Stimulated activated CD8-positive, alpha-beta memory T cell treated with anti-CD3 and anti-CD28 coated beads, Interleukin-2, amount 100 ng/mL, for 48 hours (primary cell): Measurements from ENCODE around the gene ADI1.
"Not testable (repeated sequence)": the region's sequence is repeated elsewhere in the genome, so short reads cannot be mapped to it uniquely, and the experiment has no call there.

Source experiments
- DNase-seq, 2 donors: peaks; one replicate each; pipeline ENCODE4 v3.0.0-alpha.2; 2020; ENCODE audit warnings: low read depth in 2 of 2

Gene ADI1

DNA sequence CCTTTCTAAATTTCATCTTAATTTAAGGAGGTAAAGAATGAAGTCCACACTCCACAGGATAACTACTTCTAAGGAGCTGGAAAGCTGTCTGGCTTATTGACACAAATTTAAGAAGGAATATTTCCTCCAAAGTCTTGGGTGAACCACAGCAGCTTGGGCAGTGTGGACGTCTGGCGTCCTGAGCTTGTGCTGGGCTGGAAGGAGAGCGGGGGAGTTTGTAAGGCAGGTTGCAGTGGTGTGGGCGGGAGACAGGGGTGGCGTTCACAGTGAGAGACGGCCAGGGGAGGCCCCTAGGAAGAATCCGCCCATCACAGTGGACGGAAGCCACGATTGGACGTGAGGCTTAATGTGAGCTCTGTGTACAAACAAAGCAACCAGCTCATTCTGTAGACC lies 25.7 kb downstream of the ADI1 start:
- no peak for DNase-seq

DNA sequence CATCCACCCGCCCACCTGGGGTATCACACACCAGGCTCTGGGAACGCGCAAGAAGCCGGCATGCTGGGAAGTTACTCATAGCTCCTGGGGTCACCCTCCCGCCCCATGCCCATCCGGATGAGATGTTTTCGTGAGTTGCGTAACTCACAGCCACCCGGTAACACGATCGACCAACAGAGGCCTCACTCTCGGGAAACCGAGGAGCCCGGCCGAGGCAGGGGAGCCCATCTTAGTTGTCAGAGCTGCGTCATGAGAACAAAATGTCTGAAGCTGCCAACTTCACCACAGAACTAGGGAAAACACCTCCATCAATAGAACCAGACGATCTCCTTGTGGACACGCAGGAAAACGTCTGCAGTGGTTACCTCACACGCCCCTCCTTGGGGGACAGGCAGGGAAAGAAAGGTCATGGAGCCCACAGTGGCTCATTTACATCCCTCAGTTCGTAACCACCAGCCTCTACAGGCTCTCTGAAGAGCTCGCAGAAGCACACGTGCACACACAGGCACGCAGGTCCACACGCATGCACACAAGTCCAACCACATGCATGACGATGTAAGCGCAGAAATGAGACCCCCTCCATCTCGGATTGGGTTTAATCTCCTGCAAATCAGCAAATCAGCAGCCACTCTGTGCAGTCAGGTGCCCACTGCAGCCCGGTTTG lies 26.2 kb downstream of the ADI1 start:
- no peak for DNase-seq

DNA sequence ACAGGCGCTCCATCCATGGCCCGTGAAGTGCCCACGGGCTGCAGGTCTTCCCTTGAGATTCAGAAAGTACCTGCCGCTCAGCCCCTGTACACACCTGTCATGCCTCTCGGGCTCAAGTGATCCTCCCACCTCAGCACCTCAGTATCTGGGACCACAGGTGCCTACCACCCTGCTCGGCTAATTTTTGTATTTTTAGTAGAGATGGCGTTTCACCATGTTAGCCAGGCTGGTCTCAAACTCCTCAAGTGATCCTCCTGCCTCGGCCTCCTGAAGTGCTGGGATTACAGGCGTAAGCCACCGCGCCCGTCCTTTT lies 26.9 kb downstream of the ADI1 start:
- not testable (repeated sequence) for DNase-seq

DNA sequence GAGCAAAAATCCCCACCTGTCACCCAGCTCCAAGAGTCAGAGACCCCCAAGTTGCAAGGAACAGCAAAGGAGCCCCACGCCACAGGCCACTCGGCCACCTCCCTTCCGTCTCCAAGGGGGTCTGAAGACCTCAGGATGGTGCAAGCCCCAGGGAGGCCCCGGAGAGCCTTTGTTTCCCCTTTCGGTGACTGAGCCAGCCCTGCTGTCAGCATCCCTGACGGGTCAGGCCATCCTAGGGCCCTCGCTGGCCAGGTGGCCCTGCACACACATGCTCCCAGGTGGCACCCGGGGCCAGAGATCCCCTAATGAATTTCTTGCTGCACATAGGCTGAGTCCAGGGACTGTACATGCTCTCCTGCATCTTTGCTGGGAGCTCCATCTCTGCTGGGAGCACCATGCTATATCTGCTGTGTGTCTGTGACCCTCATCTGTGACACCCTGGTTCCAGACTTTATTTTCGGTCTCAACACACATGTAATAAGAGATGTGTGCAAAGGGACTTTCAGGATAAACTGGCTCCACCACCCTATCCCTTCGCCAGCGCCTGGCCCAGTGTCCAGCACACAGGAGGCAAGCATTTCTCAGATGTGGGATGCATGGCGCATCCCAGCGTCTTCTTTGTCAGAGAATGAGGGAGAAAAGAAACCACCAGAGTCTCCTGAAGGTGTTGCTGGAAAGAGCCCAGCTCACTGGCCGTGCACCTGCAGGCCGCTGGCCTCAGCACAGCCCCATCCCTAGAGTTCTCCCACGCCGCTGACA lies 27.4 kb downstream of the ADI1 start:
- DNase-seq, result no peak

DNA sequence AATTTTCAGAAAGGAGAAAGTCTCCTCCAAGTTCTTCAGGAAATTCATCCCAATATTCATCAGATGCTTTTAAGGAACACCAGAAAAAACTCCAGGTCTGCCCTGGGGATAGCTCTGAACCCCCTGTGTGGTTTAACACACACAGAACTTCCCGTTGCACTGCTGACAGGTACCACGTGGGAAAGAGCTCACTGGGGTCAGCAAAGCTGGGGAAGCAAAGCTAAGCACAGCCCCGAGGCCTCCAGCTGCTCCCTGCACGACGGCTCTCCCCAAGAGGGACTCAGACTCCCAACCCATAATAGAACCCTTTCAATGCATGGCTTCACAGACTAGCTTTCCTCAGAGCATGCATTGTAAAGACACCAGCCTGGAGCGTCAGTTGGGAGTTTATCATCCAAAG lies 28.0 kb downstream of the ADI1 start:
- no peak for DNase-seq

DNA sequence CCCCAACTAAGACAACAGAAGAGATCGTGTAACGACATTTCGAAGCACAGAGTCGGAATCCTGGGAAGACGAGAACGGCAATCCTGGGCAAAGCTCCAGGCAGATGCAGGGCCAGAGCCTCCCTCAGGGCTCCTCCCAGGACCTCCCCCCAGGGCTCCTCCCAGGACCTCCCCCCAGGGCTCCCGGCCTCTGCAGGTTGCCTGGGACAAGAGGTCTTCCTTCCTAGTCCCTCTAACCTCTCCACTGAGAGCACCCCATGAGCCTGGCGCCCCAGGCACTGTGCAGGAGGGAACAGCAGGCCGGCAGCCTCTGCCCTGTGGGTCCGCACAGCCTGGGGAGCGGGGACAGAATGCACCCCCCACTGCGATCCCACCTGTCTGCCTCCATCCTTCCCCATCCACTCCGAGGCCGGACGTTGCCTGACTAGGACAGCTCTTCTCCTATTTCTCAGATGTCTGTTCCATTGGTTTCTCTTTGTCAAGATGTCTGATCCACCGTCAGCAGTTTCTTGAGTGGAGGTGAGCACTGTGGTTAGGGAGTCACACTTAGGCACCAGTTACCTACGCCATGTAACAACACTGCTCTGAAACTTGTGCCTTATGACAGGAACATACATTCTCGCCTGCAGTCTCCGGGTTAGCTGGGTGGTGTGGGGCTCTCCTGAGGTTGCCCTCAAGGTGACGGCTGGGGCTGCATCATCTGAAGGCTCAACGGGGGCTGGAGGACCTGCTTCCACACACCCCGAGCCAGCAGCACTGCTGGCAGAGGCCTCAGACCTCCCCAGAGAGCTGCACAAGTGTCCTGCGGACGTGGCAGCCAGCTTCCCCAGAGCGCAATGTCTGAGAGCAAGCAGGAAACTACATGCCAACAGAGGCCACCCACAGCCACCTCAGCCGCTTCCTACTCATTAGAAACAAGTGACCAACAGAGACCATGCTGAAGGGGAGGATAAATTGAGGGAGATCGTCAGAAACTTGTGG lies 28.9 kb downstream of the ADI1 start:
- DNase-seq, result no peak

DNA sequence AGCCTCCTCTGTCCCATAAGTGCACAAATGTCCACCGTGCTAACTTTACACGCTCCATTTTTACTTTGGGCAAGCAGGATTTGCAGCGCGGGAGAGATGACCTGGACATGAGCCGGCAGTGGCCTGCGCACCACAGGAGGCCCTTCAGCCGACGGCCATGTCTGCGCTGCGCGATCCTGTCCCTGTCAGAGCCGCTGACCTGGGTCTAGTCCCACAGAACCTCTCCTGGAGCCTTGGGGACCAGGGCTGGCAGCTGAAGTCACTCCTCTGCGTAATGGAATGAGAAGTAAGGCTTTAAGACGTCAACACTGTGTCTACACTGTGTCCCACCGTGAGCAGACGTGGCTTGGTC lies 29.6 kb downstream of the ADI1 start:
- DNase-seq, result no peak

DNA sequence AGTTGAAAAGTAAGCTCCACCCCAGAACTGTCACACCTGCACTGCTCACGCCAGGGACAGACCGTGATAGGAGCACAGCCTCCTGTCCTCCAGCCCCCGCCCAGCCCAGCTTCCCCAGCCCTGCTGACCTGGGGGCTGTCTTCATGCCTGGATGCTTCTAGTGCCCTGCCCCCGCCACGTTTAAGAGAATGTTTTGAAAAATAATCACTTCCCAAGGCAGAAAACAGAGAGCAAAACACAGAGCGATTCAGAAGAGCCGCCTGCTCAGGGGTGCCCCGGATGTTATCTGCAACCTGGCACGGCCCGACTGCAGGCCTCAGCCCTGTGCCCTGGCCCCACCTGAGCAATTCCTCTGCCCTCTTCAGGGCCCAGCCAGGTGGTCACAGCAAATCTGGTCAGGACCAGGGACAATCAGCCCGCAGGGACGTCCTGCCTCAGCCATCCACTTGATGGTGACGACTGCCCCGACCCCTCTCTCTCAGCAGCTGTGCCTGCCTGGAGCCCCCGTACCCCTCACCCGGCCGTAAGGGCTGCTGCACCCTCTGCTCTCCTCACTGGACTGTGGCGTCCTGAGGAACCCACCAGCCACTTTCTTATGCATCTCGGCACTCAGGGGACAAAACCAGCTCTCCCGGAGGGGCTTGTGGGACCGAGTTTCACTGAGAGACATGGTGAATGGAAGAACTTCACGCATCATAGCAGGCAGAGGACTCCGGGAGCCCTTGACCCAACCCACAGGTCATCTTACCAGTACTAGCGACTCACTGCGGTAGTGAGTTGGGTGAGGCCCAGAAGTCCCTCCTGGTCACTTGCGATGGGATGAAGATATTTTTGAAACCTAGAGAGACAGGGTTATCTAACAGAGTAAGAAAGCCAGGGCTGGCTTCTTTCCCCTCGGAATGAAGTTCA lies 30.2 kb downstream of the ADI1 start:
- DNase-seq, result no peak

DNA sequence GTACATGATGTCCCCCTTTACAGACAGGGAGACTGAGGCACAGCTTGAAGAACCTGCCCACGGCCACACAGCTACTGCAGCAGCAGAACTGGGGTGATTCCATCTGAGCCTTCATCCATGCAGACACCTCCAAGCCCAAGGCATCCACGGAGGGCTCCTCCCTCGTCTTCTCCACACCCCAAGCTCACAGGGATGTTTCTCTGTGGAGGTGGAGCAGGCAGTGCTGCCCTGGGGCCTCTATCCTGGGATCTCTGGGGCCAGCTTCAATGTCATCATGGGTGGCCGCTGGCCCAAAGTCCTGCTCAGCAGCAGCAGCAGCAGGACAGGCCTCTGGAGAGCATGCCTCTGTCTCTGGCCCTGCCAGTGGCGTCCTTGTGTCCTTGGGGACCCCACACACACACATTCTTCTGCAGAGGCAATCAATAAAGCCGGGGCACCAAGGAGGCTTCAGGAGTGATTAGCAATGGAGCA lies 31.2 kb downstream of the ADI1 start:
- DNase-seq, result no peak

DNA sequence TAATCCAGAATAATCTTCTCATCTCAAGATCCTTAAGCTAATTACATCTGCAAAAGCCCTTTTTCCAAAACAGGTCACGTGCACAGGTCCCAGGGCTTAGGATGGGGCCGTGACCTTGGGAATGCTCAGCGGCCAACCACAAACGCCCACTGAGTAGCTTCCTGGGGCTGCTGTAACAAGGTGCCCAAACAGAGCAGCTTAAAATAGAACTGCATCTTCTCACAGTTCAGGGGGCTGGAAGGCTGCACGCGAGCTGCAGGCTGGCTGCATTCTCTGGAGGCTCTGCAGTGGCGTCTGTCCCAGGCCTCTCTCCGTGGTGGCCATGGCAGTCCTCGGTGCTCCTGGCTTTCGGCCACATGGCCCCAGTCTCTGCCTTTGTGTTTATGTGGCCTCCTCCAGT lies 31.9 kb downstream of the ADI1 start:
- no peak for DNase-seq

DNA sequence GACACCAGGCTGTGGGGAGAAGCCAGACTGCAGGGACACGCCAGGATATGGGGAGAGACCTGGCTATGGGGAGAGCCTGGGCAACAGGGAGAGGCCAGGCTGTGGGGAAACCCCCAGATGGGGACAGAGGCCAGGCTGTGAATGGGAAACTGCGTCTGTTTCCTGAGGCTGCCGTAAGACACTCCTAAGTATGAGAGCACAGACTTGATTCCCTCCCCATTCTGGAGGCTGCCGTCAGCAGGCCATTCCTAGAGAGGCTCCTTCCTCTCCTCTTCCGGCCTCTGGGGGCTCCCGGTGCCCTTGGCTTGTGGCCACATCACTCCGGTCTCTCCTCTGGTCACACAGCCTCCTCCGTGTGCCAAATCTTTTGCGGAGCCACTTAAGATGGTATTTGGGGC lies 32.3 kb downstream of the ADI1 start:
- no peak for DNase-seq

DNA sequence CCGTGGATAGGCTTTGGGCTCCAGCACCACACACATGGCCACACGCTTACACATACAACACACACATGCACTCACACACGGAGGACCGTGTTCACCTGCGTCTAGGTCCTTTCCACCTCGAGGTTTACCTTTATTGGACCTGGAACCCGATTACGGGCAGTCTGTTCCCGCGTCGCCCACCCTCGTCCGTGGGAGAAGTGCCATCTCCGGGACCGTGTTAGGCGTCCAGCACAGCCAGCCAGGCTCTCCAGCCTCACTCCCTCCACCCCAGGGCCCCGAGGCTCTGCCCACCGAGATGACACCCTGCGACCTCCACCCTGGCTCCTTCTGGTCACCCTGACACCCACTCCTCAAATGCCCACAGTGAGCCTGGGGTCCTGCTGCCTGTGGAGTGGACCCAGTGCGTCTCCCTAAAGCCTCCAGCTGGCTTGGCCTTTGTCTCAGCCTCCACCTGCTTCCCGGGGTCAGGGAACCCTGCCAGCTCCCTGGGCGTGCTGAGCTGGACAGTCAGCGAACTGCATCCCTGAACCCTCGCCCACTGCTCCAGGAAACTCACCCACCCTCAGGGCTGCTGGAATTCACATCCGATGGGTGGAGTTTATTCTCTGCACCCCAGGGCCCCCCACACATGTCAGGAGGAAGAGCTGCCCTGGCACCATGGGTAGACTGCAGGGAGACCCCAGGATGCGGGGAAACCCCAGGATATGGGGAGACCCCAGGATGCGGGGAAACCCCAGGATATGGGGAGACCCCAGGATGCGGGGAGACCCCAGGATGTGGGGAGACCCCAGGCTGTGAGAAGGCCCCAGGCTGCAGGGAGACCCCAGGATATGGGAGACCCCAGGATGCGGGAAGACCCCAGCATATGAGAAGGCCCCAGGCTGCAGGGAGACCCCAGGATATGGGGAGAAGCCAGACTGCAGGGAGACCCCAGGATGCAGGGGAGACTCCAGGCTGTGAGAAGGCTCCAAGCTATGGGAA lies 33.0 kb downstream of the ADI1 start:
- DNase-seq, result no peak

DNA sequence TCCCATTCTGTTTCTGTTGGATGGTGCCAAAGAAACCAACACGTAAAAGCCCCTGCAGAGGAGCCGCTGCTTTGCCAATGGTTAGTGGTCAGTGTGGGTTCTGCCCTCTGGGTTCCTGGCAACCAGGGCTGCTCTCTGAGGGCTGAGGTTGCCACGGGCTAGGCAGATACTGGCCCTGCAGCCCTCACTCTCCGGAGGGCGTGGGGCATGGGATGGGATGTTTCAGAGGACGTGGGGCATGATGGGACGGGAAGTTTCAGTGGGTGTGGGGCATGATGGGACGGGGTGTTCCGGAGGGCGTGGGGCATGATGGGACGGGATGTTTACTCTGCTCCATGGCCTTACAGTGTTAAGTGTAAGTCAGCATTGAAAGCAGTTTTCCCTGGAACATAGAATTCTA lies 34.2 kb downstream of the ADI1 start:
- no peak for DNase-seq

DNA sequence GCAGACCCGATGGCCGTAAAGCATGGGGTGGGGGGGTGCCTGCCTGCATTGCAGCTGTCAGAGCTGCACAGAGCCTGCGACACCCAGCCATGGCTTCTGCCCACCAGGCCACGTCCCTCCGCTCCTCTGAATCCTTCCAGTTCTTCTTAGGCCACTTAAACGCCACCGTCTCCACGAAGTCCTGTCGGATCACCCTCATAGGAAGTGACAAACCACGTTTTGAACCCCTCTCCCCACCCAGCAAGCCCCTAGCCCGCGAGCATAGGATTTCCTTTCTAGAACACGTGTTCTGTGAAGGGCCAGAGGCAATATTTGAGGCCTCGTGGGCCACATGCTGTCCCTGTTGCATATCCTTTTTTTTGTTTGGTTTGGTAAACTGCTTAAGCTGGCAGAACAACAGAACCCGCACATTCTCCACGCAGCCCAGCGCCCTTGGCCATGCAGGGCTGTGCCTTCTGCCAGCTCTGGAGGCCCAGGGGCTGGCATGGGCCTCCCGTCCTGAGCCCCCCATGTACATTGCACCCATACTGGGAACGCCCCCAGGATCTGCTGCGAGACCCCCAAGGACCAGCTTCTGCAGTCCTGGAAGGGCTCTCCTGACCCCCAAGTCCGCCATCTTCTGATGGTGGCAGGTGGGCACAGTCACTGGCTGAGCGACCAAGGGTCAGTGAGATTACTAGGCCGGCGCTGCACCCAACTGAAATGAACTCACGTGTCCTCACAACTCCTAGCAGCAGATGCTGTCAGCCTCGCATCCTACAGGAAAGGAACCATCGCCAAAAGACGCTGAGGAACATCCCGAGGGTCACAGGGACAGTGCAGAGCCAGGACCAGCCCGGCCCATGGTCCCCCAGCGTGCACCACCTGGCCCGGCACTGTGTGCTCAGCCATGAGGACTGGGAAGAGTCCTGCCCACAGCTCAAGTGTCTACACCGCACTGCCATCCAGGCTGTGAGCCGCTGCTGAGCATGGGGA lies 35.1 kb downstream of the ADI1 start:
- DNase-seq, result no peak

DNA sequence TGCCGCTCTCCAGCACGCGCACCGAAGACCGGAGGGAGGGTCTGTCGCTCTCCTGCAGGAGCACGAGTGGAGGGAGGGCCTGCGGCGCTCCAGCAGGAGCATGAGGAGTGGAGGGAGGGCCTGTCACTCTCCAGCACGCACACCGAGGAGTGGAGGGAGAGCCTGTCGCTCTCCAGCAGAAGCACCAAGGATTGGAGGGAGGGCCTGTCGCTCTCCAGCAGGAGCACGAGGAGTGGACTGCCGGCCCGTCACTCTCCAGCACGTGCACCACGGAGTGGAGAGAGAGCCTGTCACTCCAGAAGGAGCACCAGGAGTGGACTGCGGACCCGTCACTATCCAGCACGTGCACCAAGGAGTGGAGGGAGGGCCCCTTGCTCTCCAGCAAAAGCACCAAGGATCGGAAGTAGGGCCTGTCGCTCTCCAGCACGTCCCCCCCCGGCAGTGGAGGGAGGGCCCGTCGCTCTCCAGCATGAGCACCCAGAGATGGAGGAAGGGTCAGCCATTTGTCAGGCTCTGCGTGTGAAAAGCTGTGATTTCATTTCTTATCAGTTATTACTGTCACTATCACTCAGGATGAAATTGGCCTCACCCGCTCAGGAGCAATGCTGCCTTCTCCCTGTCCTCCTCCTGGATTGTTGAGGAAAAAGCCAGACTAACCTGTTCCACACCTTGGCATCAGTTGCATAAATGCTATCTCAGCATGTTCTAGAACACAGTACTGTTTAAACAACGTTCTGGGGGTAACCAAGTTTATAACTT lies 35.9 kb downstream of the ADI1 start:
- no peak for DNase-seq

DNA sequence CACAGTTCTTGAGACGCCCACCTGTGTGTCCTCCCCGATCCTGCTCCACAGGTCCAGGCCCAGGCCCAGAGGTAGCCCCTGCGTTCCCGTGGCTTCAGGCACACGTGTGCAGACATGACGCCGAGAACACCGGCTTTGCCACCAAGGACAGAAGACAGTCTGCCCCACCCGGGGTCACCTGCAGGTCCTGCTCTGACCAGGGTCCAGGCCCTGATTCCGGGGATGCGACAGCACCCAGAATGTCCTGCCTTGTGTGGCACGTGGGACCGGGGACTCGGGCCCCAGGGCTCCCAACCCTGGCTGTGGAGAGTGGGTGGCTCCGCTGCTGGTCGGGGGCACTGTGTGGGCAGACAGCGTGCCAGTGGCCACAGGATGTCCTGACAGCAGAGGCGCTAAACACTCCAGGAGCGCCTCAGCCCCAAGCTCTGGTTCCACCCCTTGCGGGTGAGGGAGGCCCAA lies 36.9 kb downstream of the ADI1 start:
- DNase-seq, result no peak

DNA sequence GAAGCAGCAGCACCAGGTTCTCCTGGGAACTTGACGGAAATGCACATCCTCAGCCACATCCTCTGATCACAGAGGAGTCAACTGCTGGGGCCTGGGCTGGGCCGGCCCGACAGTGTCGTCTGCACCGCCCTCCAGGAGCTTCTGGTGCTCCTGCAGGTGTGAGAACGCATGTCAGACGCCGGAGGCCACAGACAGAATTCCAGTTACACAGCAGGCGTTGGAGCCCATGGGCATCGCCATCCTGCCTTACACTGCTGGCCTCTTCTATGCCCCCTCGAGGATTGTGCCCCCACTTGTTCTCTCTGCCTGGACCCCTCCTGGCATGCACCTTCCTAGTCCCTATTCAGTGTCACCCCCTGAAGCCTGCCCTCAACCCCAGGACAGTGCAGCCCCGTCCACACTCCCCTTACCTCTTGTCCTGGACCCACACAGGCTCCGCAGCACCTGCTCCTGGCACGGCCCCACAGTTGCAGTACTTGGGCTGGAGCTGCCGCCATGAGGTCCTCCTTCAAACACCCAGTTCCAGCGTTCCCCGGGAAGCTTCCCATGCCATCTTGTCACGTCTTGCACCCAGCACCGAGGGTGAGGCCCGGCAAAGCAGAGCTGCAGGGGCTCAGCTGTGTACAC lies 37.5 kb downstream of the ADI1 start:
- DNase-seq, result no peak

DNA sequence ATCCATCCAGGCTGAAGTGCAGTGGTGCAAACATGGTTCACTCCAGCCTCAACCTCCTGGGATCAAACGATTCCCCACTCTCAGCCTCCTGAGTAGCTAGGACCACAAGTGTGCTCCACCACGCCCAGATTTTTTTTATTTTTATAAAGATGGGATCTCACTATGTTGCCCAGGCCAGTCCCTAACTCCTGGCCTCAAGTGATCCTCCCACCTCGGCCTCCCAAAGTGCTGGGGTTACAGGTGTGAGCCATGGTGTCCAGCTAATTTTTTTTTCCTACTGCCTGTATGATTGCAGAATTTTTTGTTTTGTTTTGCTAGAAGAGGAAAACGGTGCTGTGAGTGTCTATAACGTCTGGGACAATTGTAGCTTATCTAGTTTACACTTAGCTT lies 38.3 kb downstream of the ADI1 start:
- DNase-seq, result no peak
